Astrocyte (in vitro differentiated cells and primary cell): ENCODE measurements around the gene LRRC42. TPM values are rescaled to one million over a fixed set of nuclear protein-coding genes. Genes with fewer than 3 reads are reported as not detected.

Experiments used
- DNase-seq: peaks from one replicate; pipeline ENCODE4 v3.0.0-alpha.2; 2010; ENCODE audit warnings: low read depth
- FAIRE-seq: peaks from 2 replicates; lab custom pipeline; 2011; peaks lifted over from hg19 to GRCh38; lab: Jason Lieb, UNC
- H2AFZ ChIP-seq: 2 replicates; pipeline ENCODE4 v1.6.0; 2012; ENCODE audit warnings: low read depth, low read length, inconsistent platforms
- H3K27ac ChIP-seq: 2 replicates; pipeline ENCODE4 v1.5.1; 2011; ENCODE audit warnings: low read depth, low read length, inconsistent platforms
- H3K27me3 ChIP-seq: 2 replicates; pipeline ENCODE4 v1.6.0; 2011; ENCODE audit warnings: low read length, inconsistent platforms; ENCODE audit not compliant: insufficient read depth
- H3K36me3 ChIP-seq: 2 replicates; pipeline ENCODE4 v1.5.1; 2011; ENCODE audit warnings: low read length, inconsistent platforms; ENCODE audit not compliant: insufficient read depth
- H3K4me1 ChIP-seq: 2 replicates; pipeline ENCODE4 v1.5.1; 2011; ENCODE audit warnings: low read length, inconsistent platforms; ENCODE audit not compliant: insufficient read depth
- H3K4me2 ChIP-seq: 2 replicates; pipeline ENCODE4 v1.6.0; 2012; ENCODE audit warnings: low read length, inconsistent platforms
- H3K4me3 ChIP-seq: 2 replicates; pipeline ENCODE4 v1.5.1; 2011; ENCODE audit warnings: low read depth, mild to moderate bottlenecking, low read length, inconsistent platforms; ENCODE audit not compliant: insufficient read depth
- H3K79me2 ChIP-seq: 2 replicates; pipeline ENCODE4 v1.6.0; 2012; ENCODE audit warnings: mild to moderate bottlenecking, low read length, inconsistent platforms; ENCODE audit not compliant: insufficient read depth
- H3K9ac ChIP-seq: 2 replicates; pipeline ENCODE4 v1.6.0; 2012; ENCODE audit warnings: mild to moderate bottlenecking, low read length, inconsistent platforms
- H3K9me3 ChIP-seq: 2 replicates; pipeline ENCODE4 v1.5.1; 2012; ENCODE audit warnings: low read depth, mild to moderate bottlenecking, low read length, inconsistent platforms; ENCODE audit not compliant: insufficient read depth
- H4K20me1 ChIP-seq: 2 replicates; pipeline ENCODE4 v1.6.0; 2012; ENCODE audit warnings: low read length, inconsistent platforms; ENCODE audit not compliant: insufficient read depth
- H3K27ac Mint-ChIP-seq: one replicate; pipeline ENCODE4 v1.8.0; 2021; ENCODE audit warnings: mild to moderate bottlenecking, mixed read lengths; ENCODE audit not compliant: unreplicated experiment
- H3K27me3 Mint-ChIP-seq: one replicate; pipeline ENCODE4 v1.8.0; 2021; ENCODE audit warnings: low read depth, mixed read lengths; ENCODE audit not compliant: unreplicated experiment
- H3K36me3 Mint-ChIP-seq: one replicate; pipeline ENCODE4 v1.8.0; 2021; ENCODE audit warnings: low read depth, mixed read lengths; ENCODE audit not compliant: unreplicated experiment
- H3K4me1 Mint-ChIP-seq: one replicate; pipeline ENCODE4 v1.8.0; 2021; ENCODE audit warnings: low read depth, mixed read lengths; ENCODE audit not compliant: unreplicated experiment
- H3K4me3 Mint-ChIP-seq: one replicate; pipeline ENCODE4 v1.8.0; 2021; ENCODE audit warnings: mild to moderate bottlenecking, moderate library complexity, mixed read lengths; ENCODE audit not compliant: unreplicated experiment
- H3K9me3 Mint-ChIP-seq: one replicate; pipeline ENCODE4 v1.8.0; 2021; ENCODE audit warnings: mild to moderate bottlenecking, mixed read lengths; ENCODE audit not compliant: unreplicated experiment
- EZH2 ChIP-seq: IDR thresholded peaks from 2 replicates; pipeline ENCODE4 v1.6.1; 2012; ENCODE audit warnings: mild to moderate bottlenecking, low read length, inconsistent platforms; ENCODE audit not compliant: insufficient read depth
- total RNA-seq: library from RNA; stranded (reverse); gene quantifications from 2 replicates; pipeline ENCODE4 v1.2.1, GENCODE V29; 2021
- TF ChIP-seq, protein P1 (sequence below): IDR thresholded peaks from 2 replicates; pipeline ENCODE4 v1.5.1; 2011; ENCODE audit warnings: low read depth, mild to moderate bottlenecking, inconsistent platforms, low read length, moderate library complexity; ENCODE audit not compliant: insufficient read depth

The LRRC42 gene
- total RNA-seq, 1 donor from 2014 or later = 54.6 TPM

- Mint-ChIP-seq H3K4me3 (no peak overlapping the region), H3K36me3 (peaks cover 11% of the 10 kb centered on the region), H3K27ac (no peak overlapping the region), H3K27me3 (no peaks in the 10 kb centered on the region), H3K4me1 (peaks cover 14% of the 10 kb centered on the region), H3K9me3 (no peaks in the 10 kb centered on the region)
- Histone ChIP-seq H3K9ac (no peak overlapping the region), H4K20me1 (peaks cover 11% of the 10 kb centered on the region), H3K4me1 (peaks cover 8% of the 10 kb centered on the region), H2AFZ (no peak overlapping the region), H3K9me3 (no peaks in the 10 kb centered on the region), H3K27ac (no peak overlapping the region), H3K36me3 (peaks cover 48% of the 10 kb centered on the region), H3K4me2 (no peak overlapping the region), H3K4me3 (no peak overlapping the region), H3K27me3 (no peaks in the 10 kb centered on the region), H3K79me2 (no peaks in the 10 kb centered on the region)
- no peak for DNase-seq
- no peak for FAIRE-seq
- TF ChIP-seq, protein P1, sequence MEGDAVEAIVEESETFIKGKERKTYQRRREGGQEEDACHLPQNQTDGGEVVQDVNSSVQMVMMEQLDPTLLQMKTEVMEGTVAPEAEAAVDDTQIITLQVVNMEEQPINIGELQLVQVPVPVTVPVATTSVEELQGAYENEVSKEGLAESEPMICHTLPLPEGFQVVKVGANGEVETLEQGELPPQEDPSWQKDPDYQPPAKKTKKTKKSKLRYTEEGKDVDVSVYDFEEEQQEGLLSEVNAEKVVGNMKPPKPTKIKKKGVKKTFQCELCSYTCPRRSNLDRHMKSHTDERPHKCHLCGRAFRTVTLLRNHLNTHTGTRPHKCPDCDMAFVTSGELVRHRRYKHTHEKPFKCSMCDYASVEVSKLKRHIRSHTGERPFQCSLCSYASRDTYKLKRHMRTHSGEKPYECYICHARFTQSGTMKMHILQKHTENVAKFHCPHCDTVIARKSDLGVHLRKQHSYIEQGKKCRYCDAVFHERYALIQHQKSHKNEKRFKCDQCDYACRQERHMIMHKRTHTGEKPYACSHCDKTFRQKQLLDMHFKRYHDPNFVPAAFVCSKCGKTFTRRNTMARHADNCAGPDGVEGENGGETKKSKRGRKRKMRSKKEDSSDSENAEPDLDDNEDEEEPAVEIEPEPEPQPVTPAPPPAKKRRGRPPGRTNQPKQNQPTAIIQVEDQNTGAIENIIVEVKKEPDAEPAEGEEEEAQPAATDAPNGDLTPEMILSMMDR = no peak
- TF ChIP-seq EZH2 = no peak
Measured at GRCh38 chr1:53963460-53963859, 17.3 kb downstream of the LRRC42 start.

DNA sequence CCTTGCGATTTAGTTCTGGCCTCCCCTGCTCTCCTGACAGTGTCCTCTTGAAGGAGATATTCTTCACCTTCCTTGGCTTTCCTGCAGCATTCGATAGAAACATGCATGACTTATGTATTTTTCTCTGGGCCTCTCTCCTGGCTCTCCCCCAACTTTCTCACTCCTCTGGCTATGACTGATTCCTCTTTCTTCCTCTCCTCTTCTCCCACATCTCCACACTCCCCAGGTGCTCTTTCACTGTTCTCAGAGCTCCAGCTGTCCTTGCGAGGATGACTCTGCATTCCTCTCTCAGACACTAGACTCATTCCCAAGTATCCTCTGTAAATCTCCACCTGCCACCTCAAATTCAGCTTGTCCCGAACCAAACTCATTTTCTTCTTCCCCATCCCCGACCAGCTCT, 18.0 kb downstream of the LRRC42 start:
- no peak overlapping the region for H3K4me2 ChIP-seq
- peaks cover 8% of the 10 kb centered on the region for H3K4me1 ChIP-seq
- no peaks in the 10 kb centered on the region for H3K9me3 Mint-ChIP-seq
- FAIRE-seq (no peak), DNase-seq (no peak)
- peaks cover 51% of the 10 kb centered on the region for H3K36me3 ChIP-seq
- H3K27ac ChIP-seq = no peak overlapping the region
- H4K20me1 ChIP-seq = peaks cover 11% of the 10 kb centered on the region
- H3K9ac ChIP-seq = no peak overlapping the region
- TF ChIP-seq, protein P1 = no peak
- TF ChIP-seq EZH2 = no peak
- no peak overlapping the region for H2AFZ ChIP-seq
- no peaks in the 10 kb centered on the region for H3K9me3 ChIP-seq
- no peak overlapping the region for H3K27ac Mint-ChIP-seq
- H3K27me3 ChIP-seq = no peaks in the 10 kb centered on the region
- no peaks in the 10 kb centered on the region for H3K79me2 ChIP-seq
- no peak overlapping the region for H3K4me3 Mint-ChIP-seq
- H3K4me3 ChIP-seq = no peak overlapping the region
- H3K36me3 Mint-ChIP-seq = peaks cover 13% of the 10 kb centered on the region
- H3K27me3 Mint-ChIP-seq = no peaks in the 10 kb centered on the region
- peaks cover 14% of the 10 kb centered on the region for H3K4me1 Mint-ChIP-seq

- Mint-ChIP-seq H3K36me3 (peaks cover 21% of the 10 kb centered on the region), H3K4me3 (no peak overlapping the region), H3K9me3 (no peaks in the 10 kb centered on the region), H3K27me3 (no peaks in the 10 kb centered on the region), H3K27ac (peak overlapping the region; percentile 79), H3K4me1 (peaks cover 14% of the 10 kb centered on the region)
- no peak overlapping the region for H3K9ac ChIP-seq
- H3K27me3 ChIP-seq = no peaks in the 10 kb centered on the region
- FAIRE-seq (no peak), DNase-seq (no peak)
- H3K4me3 ChIP-seq = no peak overlapping the region
- H3K36me3 ChIP-seq = peaks cover 46% of the 10 kb centered on the region
- H4K20me1 ChIP-seq = peaks cover 11% of the 10 kb centered on the region
- H3K4me2 ChIP-seq = no peak overlapping the region
- H3K27ac ChIP-seq = no peak overlapping the region
- TF ChIP-seq, protein P1 = no peak
- TF ChIP-seq EZH2 = no peak
- no peaks in the 10 kb centered on the region for H3K9me3 ChIP-seq
- H3K4me1 ChIP-seq = peaks cover 12% of the 10 kb centered on the region
- no peak overlapping the region for H2AFZ ChIP-seq
- no peaks in the 10 kb centered on the region for H3K79me2 ChIP-seq
Measured at GRCh38 chr1:53966794-53967193, 20.6 kb downstream of the LRRC42 start.
